ENCODE data around the gene TRAF3IP3. TPM values are rescaled to one million over a fixed set of nuclear protein-coding genes. Genes with fewer than 3 reads are reported as not detected.

The TRAF3IP3 gene
- total RNA-seq, 3 donors from 2014 or later = 3.6 to 4.6 (median 4.4) TPM

GRCh38 chr1:209748620-209749019 is 7.2 kb upstream of the TRAF3IP3 start:
- DNase-seq (ENCODE audit: low spot score in 2 of 2) = no peak
- Histone ChIP-seq H3K36me3 (no peaks in the 10 kb centered on the region), H3K27me3 (no peaks in the 10 kb centered on the region), H3K4me3 (no peak overlapping the region), H3K27ac (no peak overlapping the region), H3K9me3 (no peaks in the 10 kb centered on the region), H3K4me1 (no peaks in the 10 kb centered on the region)
- intact Hi-C loops (cut with DNase I; ENCODE audit: low total_unique reads) = no loop called here
- TF ChIP-seq CTCF (IDR thresholded peaks at IDR 0.05) = no peak
- TF ChIP-seq POLR2AphosphoS5 (IDR thresholded peaks at IDR 0.05) = no peak

- Histone ChIP-seq H3K36me3 (no peaks in the 10 kb centered on the region), H3K4me1 (no peaks in the 10 kb centered on the region), H3K27ac (no peak overlapping the region), H3K27me3 (no peaks in the 10 kb centered on the region), H3K4me3 (no peak overlapping the region), H3K9me3 (no peaks in the 10 kb centered on the region)
- no peak for DNase-seq (ENCODE audit: low spot score in 2 of 2)
- intact Hi-C loops (cut with DNase I; ENCODE audit: low total_unique reads) = no loop called here
- TF ChIP-seq POLR2A (IDR thresholded peaks at IDR 0.05) (no peak), CTCF (IDR thresholded peaks at IDR 0.05) (no peak), POLR2AphosphoS5 (IDR thresholded peaks at IDR 0.05) (no peak)
These were observed 6.6 kb upstream of the TRAF3IP3 start for GRCh38 chr1:209749205-209749604.

- intact Hi-C loops (cut with DNase I; ENCODE audit: low total_unique reads) = no loop called here
- DNase-seq (ENCODE audit: low spot score in 2 of 2) = no peak
These were observed 6.1 kb upstream of the TRAF3IP3 start for GRCh38 chr1:209749670-209750323.

GRCh38 chr1:209751627-209752231 is 4.1 kb upstream of the TRAF3IP3 start:
- Histone ChIP-seq H3K4me3 (no peak overlapping the region), H3K4me1 (no peaks in the 10 kb centered on the region), H3K27ac (no peak overlapping the region), H3K9me3 (no peaks in the 10 kb centered on the region), H3K36me3 (no peaks in the 10 kb centered on the region), H3K27me3 (no peaks in the 10 kb centered on the region)
- no peak for TF ChIP-seq CTCF (IDR thresholded peaks at IDR 0.05)
- no peak for TF ChIP-seq POLR2AphosphoS5 (IDR thresholded peaks at IDR 0.05)
- TF ChIP-seq POLR2A (IDR thresholded peaks at IDR 0.05) = no peak
- intact Hi-C loops (cut with DNase I; ENCODE audit: low total_unique reads) = no loop called here
- no peak for DNase-seq (ENCODE audit: low spot score in 2 of 2)

More at GRCh38 chr1:209749670-209750323, 6.1 kb upstream of the TRAF3IP3 start:
- Histone ChIP-seq H3K27ac (no peak overlapping the region), H3K36me3 (no peaks in the 10 kb centered on the region), H3K4me3 (no peak overlapping the region), H3K27me3 (no peaks in the 10 kb centered on the region), H3K4me1 (no peaks in the 10 kb centered on the region), H3K9me3 (no peaks in the 10 kb centered on the region)
- no peak for TF ChIP-seq CTCF (IDR thresholded peaks at IDR 0.05)
- no peak for TF ChIP-seq POLR2A (IDR thresholded peaks at IDR 0.05)
- no peak for TF ChIP-seq POLR2AphosphoS5 (IDR thresholded peaks at IDR 0.05)

GRCh38 chr1:209752890-209753289 is 3.0 kb upstream of the TRAF3IP3 start:
- no peaks in the 10 kb centered on the region for H3K27me3 ChIP-seq
- no peak overlapping the region for H3K4me3 ChIP-seq
- no peaks in the 10 kb centered on the region for H3K4me1 ChIP-seq
- H3K27ac ChIP-seq = no peak overlapping the region
- H3K9me3 ChIP-seq = no peaks in the 10 kb centered on the region
- intact Hi-C loops (cut with DNase I; ENCODE audit: low total_unique reads) = no loop called here
- no peak for TF ChIP-seq CTCF (IDR thresholded peaks at IDR 0.05)
- no peak for TF ChIP-seq POLR2A (IDR thresholded peaks at IDR 0.05)
- TF ChIP-seq POLR2AphosphoS5 (IDR thresholded peaks at IDR 0.05) = no peak
- no peaks in the 10 kb centered on the region for H3K36me3 ChIP-seq
- DNase-seq (ENCODE audit: low spot score in 2 of 2) = no peak
